Endothelial cell of umbilical vein (primary cell): ENCODE results near the gene VSIG10L2.

Experiments
- CTCF ChIP-seq, 2 donors: IDR thresholded peaks; 1 replicate in 1 of 2; 2 replicates in 1 of 2; pipeline ENCODE4 v1.5.1; 2011; ENCODE audit warnings: low read length in 2 of 2, mild to moderate bottlenecking in 2 of 2, moderate library complexity in 2 of 2, control low read depth in 1 of 2, inconsistent platforms in 1 of 2, low read depth in 1 of 2; ENCODE audit not compliant: insufficient read depth in 1 of 2; ENCODE audit errors: extremely low read depth in 1 of 2
- POLR2A ChIP-seq: IDR thresholded peaks from 2 replicates; pipeline ENCODE4 v1.6.1; 2012; ENCODE audit warnings: low read depth, mild to moderate bottlenecking, control low read depth, low read length
- POLR2AphosphoS5 ChIP-seq: IDR thresholded peaks from 2 replicates; pipeline ENCODE4 v1.6.1; 2012; ENCODE audit warnings: low read depth, mild to moderate bottlenecking, control low read depth, low read length, moderate library complexity; ENCODE audit not compliant: insufficient read depth

GRCh38 chr11:125944350-125945010 is 1.4 kb upstream of the VSIG10L2 start:
- no peak for TF ChIP-seq POLR2A
- TF ChIP-seq CTCF (IDR thresholded peaks at IDR 0.05; ENCODE audit: extremely low read depth in 1 of 2, insufficient read depth in 1 of 2, low read depth in 1 of 2, low read length in 2 of 2): no peak
- no peak for TF ChIP-seq POLR2AphosphoS5
